SH-SY5Y (cell line): ENCODE results near the gene MYZAP.

Experiments
- GATA2 ChIP-seq: IDR thresholded peaks from 2 replicates; pipeline ENCODE4 v1.6.1; 2011; ENCODE audit warnings: mild to moderate bottlenecking, low read depth, low read length
- GATA3 ChIP-seq: IDR thresholded peaks from 2 replicates; pipeline ENCODE4 v1.6.1; 2011; ENCODE audit warnings: low read depth, mild to moderate bottlenecking, low read length, moderate library complexity

MYZAP gene

DNA sequence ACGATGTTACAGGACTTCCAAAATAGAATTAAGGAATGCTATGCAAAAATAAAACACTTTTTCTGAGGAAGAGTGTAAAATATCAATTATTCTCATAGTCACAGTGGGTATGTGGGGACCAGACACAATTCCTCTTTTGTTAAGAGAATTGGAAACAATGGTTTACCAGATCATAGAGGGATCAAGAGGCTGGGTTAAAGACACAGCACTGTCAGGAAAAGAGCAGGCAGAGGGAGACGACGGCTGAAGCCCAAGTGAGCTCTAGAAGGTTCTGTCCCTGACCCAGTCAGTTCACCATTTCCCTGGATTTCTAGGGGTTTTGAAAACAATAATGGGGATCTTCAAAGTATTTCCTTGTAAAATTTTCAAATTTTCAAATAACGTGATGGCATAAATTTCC is 60.8 kb downstream of the MYZAP start:
- TF ChIP-seq GATA3, result no peak
- TF ChIP-seq GATA2, result no peak

DNA sequence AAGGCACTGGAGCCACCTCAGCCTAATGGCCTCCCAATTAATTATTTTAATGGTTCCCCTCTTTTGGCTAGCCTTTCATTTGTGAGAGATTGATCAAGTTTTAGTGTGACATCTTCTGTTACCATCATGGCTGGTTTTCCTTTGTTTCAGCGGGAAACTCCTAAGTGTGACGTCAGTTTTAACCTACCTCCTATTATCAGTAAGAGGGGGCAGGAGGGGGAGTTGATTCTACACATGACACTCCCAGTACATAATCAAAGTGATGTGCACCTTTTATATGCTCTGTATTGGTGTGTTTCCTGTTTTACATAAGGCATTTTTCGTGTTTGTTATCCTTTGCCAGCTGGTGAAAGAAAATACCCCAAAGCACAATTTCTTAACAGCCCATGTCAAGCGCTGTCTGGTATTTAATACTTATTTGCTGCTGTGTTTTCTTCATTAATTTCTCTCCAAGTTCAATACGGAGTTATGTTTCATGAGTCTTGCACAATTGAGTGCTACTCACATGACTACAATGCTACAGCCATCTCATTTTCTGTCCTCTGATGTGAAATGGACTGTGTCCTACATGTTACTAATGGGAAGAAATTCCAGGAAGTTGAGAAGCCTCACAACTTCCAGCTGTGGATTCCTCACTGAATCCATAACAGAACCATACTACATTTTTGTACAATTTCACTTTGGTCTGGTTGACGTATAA is 62.6 kb downstream of the MYZAP start:
- TF ChIP-seq GATA2 (no peak), GATA3 (no peak)

DNA sequence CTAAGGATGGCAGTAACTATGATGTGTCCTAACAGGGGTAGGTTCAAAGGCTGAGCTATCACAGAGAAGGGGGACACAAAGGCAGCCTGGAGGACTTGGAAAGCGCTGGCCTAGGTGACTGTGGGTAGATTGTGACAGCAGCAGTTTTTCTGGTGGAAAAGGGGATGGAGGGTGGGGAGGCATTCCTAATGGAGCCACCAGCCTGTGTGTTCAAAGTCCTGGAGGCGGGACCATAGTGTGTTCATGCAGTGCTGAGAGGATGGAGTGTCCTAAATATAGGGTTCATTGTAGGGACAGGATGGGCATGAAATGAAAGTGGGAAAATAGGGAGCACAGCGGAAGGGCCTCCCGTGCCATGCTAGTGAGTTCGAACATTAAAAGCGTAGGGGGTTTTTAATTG is 63.3 kb downstream of the MYZAP start:
- TF ChIP-seq GATA3, result no peak
- no peak for TF ChIP-seq GATA2

DNA sequence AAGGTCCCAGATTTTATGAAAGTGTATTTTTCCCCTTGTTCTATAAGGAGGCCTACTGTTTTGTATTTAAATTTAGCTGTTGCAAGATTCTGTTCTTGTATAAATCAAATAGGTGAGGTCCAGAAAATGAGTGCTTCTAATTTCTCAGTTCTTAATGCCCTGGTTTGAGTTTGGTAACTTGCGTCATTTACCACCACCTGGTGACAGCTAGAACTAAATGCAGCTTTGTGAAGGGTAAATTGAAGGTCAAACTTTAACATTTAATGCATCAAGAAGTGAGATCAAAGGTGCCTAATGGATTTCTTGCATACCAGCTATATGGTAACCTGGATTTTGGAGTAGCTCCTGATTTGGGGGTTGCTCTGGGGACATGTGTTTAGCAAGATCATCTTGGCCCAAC is 64.1 kb downstream of the MYZAP start:
- no peak for TF ChIP-seq GATA3
- no peak for TF ChIP-seq GATA2

DNA sequence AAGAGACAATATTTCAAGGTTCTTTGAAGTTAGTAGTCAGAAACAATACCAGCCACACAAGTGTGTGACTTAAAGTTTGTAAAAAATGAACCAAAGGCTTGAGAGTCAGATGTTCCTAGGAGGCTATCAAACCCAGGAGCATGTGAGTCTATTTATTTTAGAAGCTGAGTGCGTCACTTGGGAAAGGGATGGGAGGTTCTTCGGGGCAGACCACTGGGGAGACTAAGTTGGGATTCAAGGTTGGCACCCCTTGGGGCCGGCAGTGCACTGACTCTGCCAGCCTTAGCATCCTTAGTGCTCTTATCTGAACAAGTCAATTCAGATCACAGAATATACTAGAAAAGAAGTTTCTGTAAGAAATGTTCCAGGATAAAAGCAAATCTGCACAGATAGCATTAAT is 64.7 kb downstream of the MYZAP start:
- TF ChIP-seq GATA2 (no peak), GATA3 (no peak)

DNA sequence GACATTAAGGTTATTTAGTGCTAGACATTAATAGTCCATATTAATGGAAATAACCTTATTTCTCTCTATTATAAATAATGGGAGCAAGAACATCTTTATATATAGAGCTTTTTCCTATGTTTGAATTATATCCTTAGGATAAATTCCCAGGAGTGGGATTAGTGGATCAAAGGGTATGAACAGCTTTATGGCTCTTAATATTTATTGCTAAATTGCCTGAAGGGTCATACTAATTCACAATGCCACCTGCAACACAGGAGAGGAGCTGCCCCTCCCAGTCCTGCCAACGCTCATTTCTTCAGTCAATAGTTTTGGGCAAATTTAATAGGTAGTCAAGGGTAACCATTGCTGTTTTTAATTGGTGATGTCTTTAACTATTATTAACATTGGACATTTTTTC is 65.9 kb downstream of the MYZAP start:
- TF ChIP-seq GATA2 (no peak), GATA3 (no peak)

DNA sequence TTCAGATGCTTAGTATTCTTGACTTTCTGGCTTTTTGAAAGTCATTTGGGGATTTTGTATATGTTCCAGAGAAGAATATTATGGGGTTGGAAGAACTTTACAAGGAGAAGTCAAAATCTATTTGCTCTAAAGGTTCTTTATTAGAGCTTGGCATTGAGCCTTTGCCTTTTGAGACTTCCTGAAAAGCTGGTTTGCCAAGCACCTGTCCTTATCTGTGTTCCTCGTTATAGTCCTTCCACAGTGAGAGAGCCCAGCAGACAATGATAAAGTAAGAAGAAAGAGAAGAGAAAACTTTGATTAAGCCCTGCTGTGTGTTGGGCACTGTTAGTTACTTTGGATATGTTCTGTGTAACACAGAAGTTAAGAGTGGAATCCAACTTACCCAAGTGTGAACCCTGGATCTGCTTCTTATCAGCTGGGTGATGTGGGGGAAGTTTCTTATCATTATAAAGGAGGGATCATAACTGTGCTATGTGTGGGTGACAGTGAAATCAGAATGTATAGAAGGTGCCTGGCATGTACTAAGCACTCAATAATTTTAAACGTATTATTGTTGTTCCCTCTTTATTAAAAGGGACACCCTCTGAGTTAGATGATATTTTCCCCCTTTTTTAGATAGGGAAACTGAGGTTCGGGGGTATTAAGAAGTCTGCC is 70.5 kb downstream of the MYZAP start:
- TF ChIP-seq GATA3, result no peak
- TF ChIP-seq GATA2, result no peak

DNA sequence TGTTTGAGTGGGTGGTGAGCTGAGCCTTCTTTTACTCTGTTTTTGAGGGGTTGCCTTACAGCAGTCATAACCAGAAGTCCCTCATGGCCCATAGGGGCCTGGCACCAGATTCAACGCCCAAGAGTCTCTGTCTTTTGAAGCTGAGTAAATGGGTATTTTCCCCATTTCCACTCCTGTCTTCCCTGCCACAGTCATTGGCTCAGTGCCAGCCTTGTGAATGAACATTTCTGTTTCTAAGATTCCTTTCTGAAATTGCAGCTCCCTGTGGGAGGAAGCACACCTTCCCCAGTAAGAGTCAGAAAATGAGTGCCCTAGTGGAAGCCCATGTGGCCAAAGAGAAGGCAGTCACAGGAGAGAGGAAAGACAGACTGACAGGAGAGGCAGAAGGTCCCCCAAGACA is 71.1 kb downstream of the MYZAP start:
- TF ChIP-seq GATA2 (no peak), GATA3 (no peak)

DNA sequence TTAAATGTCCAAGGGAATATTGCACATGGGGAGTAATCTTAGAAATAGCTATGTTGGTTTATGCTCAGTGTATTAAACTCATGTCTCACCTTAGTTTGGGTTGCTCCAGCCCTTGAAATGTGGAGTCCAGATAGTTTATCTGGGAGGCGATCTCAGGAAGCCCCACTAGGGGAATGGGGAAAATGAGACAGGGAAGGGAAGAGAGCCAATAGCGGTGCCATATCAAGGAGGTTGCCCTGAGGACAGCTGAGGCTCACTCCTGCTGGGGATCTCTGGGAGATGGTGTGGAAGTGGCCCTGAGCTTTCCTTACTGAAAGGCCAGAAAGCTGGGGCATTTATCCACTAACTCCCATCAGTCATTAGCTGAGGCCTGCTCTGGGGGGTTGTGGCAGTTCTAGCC is 71.6 kb downstream of the MYZAP start:
- TF ChIP-seq GATA3 (no peak), GATA2 (no peak)

DNA sequence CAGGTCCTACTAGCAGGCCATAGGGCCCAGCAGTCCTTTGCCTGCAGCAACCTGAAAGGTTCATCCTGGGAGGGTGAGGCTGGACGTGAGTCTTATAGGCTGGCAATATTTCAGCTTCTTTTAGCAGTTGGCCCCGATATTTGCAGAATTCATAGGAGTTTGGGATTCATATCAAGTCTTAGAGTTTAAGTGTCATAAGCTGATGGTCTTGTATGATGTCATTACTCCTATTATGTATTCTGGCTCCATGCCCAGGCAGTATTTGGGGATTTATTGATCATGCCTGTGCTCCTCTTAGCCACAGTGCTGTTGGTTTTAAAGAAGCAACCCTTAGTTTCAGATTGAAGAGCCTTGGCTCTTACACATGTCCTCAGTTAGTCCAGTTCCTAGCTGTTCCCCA is 73.5 kb downstream of the MYZAP start:
- TF ChIP-seq GATA3, result no peak

DNA sequence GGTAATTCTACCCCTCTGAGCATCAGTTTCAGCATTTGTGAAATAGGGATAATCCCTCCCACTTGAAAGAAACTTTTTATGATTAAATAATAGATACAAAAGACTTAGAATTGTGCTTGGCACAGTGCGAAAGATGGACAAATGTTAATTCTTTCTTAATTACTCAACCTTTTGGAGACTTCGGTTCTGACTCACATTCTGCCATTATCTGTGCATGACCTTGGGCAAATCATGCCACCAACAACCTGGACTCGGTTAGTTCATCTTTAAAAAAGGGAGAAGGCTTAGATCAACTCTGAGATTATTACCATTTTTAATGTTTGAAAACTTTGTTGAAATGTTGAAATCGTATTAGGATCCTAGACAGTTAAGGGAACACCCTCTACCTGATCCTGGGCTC is 74.2 kb downstream of the MYZAP start:
- TF ChIP-seq GATA2 (no peak), GATA3 (no peak)

DNA sequence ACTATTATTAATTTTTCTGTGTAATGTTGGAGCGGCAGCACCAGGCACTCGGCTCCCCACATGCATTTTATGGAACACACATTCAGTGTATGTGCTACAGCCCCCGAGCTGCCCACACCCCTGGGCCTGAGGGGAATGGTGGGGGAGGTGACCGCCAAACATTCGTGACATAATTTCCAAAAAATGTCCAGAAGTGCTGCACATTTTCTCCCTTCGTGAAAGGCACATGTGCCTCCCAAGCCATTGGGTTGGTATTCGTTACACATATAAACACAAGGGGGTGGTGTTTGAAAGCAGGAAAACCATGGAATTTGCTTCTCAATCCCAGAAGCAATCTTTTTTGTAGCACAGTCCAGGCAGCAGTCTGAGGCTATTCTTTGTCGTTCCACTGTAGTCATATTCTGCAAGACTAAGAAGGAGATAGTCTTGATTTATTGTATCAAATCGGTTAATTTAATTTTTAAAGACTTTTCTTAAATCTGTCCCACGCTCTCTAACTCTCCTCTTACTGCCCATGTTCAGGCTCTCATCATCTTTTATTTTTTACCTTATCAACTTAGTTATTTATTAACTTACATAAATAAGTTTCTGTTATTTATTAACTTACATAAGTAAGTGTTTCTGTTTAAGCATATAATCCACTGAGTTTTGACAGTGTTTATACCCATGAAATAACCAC is 75.6 kb downstream of the MYZAP start:
- TF ChIP-seq GATA2 (no peak), GATA3 (no peak)

DNA sequence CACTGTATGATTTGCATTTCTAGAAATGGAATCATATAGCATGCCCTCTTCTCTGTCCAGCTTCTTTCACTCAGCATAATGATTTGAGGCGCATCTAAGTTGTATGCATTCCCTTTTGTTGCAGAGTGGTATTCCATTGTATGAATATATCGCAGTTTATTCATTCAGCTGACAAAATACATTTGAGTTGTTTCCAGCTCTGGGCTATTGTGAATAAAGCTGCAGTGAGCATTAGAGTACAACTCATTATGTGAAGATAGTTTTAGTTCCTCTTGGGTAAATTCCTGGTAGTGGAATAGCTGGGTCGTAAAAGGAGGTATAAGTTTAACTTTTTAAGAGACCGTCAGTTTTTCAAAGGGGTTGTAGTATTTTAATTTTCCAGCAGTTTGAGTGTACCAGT is 76.3 kb downstream of the MYZAP start:
- TF ChIP-seq GATA3, result no peak
- no peak for TF ChIP-seq GATA2

DNA sequence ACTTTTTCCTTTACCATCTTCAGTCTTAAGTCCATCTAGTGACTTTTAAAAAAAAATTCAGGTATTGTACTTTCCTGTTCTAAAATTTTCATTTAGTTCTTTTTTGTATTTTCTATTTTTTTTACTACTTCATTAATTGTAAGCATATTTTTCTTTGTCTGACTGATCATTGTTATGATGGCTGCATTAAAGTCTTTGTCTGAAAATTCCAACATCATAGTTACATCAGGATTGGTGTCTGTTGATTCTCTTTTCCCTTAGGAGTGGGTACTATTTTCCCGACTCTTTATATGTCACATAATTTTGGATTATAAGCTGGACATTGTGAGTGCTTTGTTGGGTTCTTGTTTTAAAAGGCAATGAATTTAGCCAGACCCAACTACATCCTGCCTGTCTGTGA is 79.9 kb downstream of the MYZAP start:
- TF ChIP-seq GATA2 (no peak), GATA3 (no peak)

DNA sequence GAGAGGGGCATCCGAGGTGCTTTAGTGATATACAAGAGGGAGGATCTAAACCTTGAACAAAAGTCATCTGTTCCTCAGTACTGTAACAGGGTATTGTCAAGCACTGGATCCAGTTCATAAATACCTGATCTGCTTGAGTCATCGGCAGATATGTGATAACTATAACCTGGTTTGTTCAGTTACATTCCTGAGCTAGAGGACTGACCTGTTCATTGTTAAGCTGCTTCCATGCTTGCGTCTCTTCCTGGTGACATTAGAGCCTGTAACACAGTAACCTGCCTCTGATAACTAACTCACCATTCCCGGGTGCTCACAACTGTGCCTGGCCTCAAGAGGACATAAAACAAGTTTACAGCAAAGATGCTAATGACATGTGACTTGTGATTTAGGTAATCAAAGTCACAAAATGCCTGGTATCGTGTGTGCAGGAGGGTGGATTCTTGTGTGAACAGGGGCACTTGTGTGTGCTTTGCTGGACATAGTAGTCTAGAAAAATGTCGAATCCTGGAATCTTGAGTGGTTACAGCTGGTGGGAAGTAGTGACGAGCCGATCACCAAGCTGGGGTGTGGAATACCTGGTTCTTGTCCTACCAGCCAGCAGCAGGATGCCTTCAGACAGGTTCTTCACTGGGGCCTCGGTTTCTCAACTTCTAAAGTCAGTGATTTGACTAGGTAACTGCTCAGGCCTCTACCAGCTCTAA is 83.9 kb downstream of the MYZAP start:
- TF ChIP-seq GATA3, result no peak
- TF ChIP-seq GATA2, result no peak

DNA sequence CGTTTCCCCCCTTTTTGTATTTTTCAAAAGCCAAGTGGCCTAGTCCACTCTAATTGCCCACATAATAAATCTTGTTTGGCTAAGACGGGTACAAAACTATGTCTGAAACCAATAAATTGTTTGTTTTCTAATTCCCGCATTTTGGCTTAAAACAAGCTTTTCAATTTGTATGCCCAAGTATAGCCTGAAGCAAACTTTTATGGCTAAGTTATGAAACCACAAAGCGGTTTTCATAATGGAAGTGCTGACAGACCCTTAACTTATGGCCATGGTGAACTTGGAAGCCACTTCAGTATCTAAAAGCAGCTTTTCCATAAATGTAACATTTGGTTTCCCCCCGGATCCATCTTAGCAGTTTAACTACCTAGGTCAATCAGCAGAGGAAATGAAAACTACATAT is 84.9 kb downstream of the MYZAP start:
- no peak for TF ChIP-seq GATA2
- TF ChIP-seq GATA3, result no peak

DNA sequence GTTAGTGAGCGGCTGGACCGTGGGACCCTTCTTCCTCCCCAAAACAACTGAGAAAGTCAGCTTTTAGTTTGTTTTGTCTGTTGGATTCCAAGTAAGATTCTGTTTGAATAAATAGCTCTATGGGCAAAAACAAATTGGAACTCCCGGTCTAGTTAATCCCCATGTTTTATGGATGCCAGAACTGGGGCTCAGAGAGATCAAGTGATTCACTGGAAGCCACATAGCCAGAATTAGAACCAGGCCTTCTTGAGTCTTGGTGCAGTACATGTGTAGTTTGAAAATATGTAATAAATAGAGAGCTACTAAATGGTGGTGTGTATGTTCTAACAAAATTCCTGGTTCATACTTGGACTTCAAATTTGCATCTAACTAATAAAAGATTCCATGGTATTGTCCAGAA is 85.5 kb downstream of the MYZAP start:
- no peak for TF ChIP-seq GATA2
- TF ChIP-seq GATA3, result no peak
